HL-60/S4 treated with retinoic acid at 250 ng/mL for 4 days and 3 days (cell line): ENCODE measurements around the gene SCGB1C2.
"Not testable (repeated sequence)": the region's sequence is repeated elsewhere in the genome, so short reads cannot be mapped to it uniquely, and the experiment has no call there.

Experiments
- in situ Hi-C: fragments of 300-500 bp; cut with MboI; formaldehyde crosslinking; loops from 2 replicates; pipeline ENCODE4 v1.7.0; 2022; ENCODE audit warnings: low sequenced_read_pairs

SCGB1C2 gene

GRCh38 chr17:148757-149156 is 11.4 kb downstream of the SCGB1C2 start:
- in situ Hi-C loops: no loop called here

GRCh38 chr17:149231-149630 is 11.9 kb downstream of the SCGB1C2 start:
- in situ Hi-C loops: no loop called here

GRCh38 chr17:149897-150584 is 12.7 kb downstream of the SCGB1C2 start:
- in situ Hi-C loops: no loop called here

GRCh38 chr17:151004-151403 is 13.6 kb downstream of the SCGB1C2 start:
- in situ Hi-C loops: no loop called here

GRCh38 chr17:151886-152859 is 14.8 kb downstream of the SCGB1C2 start:
- in situ Hi-C loops: no loop called here

- in situ Hi-C loops: no loop called here
Measured at GRCh38 chr17:152860-153420, 15.6 kb downstream of the SCGB1C2 start.

- in situ Hi-C loops: no loop called here
Measured at GRCh38 chr17:153851-154250, 16.5 kb downstream of the SCGB1C2 start.

- in situ Hi-C loops: no loop called here
Measured at GRCh38 chr17:155576-155975, 18.2 kb downstream of the SCGB1C2 start.

GRCh38 chr17:156094-156621 is 18.8 kb downstream of the SCGB1C2 start:
- in situ Hi-C loops: no loop called here

GRCh38 chr17:156946-157345 is 19.6 kb downstream of the SCGB1C2 start:
- in situ Hi-C loops: no loop called here

GRCh38 chr17:157901-158300 is 20.5 kb downstream of the SCGB1C2 start:
- in situ Hi-C loops: no loop called here

- in situ Hi-C loops: no loop called here
Measured at GRCh38 chr17:158379-158778, 21.0 kb downstream of the SCGB1C2 start.

GRCh38 chr17:159609-160008 is 22.2 kb downstream of the SCGB1C2 start:
- in situ Hi-C loops: no loop called here

- in situ Hi-C loops: no loop called here
Measured at GRCh38 chr17:160336-160735, 23.0 kb downstream of the SCGB1C2 start.

- in situ Hi-C loops: no loop called here
Measured at GRCh38 chr17:161481-161880, 24.1 kb downstream of the SCGB1C2 start.

- in situ Hi-C loops: no loop called here
Measured at GRCh38 chr17:162689-163088, 25.3 kb downstream of the SCGB1C2 start.

GRCh38 chr17:163514-164098 is 26.2 kb downstream of the SCGB1C2 start:
- in situ Hi-C loops: no loop called here

- in situ Hi-C loops: no loop called here
Measured at GRCh38 chr17:164303-165235, 27.2 kb downstream of the SCGB1C2 start.

- in situ Hi-C loops: no loop called here
Measured at GRCh38 chr17:165939-166338, 28.6 kb downstream of the SCGB1C2 start.

GRCh38 chr17:168614-169013 is 31.2 kb downstream of the SCGB1C2 start:
- in situ Hi-C loops: not testable (repeated sequence)
